NCI-H128 (cell line): ENCODE measurements around the gene BLVRB.

Experiments
- DNase-seq: peaks from one replicate; lab custom pipeline; 2025; ENCODE audit not compliant: unreplicated experiment; lab: John Stamatoyannopoulos, UW

Gene BLVRB

GRCh38 chr19:40407714-40408597 lies 57.6 kb downstream of the BLVRB start:
- DNase-seq = no peak

- peak; percentile 2 for DNase-seq
Measured at GRCh38 chr19:40403262-40403984, 62.1 kb downstream of the BLVRB start.

- no peak for DNase-seq
Measured at GRCh38 chr19:40400559-40400958, 65.0 kb downstream of the BLVRB start.

- DNase-seq = no peak
Measured at GRCh38 chr19:40398417-40399131, 67.0 kb downstream of the BLVRB start.
